ACC112 (cell line): ENCODE measurements around the gene EVA1C.
A peak's percentile ranks its signal among the peaks of the same experiment; 100 is the strongest.
"Not testable (repeated sequence)": the region's sequence is repeated elsewhere in the genome, so short reads cannot be mapped to it uniquely, and the experiment has no call there.

Experiments
- H2AFZ ChIP-seq: fragments of 200-600 bp; sonication (generic); one replicate; pipeline ENCODE4 v1.6.0; 2017; ENCODE audit warnings: antibody characterized with exemption, low read length; ENCODE audit not compliant: unreplicated experiment
- H3K27ac ChIP-seq: fragments of 200-600 bp; sonication (generic); 2 replicates; pipeline ENCODE4 v1.5.1; 2014; ENCODE audit warnings: low read depth, mild to moderate bottlenecking, antibody characterized with exemption, low read length, moderate library complexity
- H3K27me3 ChIP-seq: fragments of 200-600 bp; sonication (generic); 2 replicates; pipeline ENCODE4 v1.6.1; 2014; ENCODE audit warnings: mild to moderate bottlenecking, antibody characterized with exemption, low read length, moderate library complexity, mixed read lengths; ENCODE audit not compliant: insufficient read depth
- H3K36me3 ChIP-seq: fragments of 200-600 bp; sonication (generic); 2 replicates; pipeline ENCODE4 v1.6.1; 2016; ENCODE audit warnings: mild to moderate bottlenecking, antibody characterized with exemption, low read length, moderate library complexity, mixed read lengths; ENCODE audit not compliant: insufficient read depth
- H3K4me1 ChIP-seq: fragments of 200-600 bp; sonication (generic); one replicate; pipeline ENCODE4 v1.6.1; 2016; ENCODE audit warnings: low read length, mixed read lengths; ENCODE audit not compliant: insufficient read depth, unreplicated experiment, control insufficient read depth
- H3K4me3 ChIP-seq: fragments of 200-600 bp; sonication (generic); 2 replicates; pipeline ENCODE4 v1.5.1; 2014; ENCODE audit warnings: mild to moderate bottlenecking, low read depth, low read length
- H3K79me2 ChIP-seq: fragments of 200-600 bp; sonication (generic); one replicate; pipeline ENCODE4 v1.6.0; 2016; ENCODE audit warnings: low read length; ENCODE audit not compliant: control insufficient read depth, unreplicated experiment, insufficient read depth

Gene EVA1C

GRCh38 chr21:32424674-32425073, 12.2 kb downstream of the EVA1C start:
- Histone ChIP-seq H3K27ac (peak overlapping the region; percentile 82), H3K27me3 (no peaks in the 10 kb centered on the region), H3K36me3 (peaks cover 13% of the 10 kb centered on the region), H3K79me2 (peaks cover 61% of the 10 kb centered on the region), H3K4me1 (peaks cover 52% of the 10 kb centered on the region), H2AFZ (no peak overlapping the region), H3K4me3 (no peak overlapping the region)

GRCh38 chr21:32425628-32426027, 13.1 kb downstream of the EVA1C start:
- Histone ChIP-seq H2AFZ (no peak overlapping the region), H3K79me2 (peaks cover 57% of the 10 kb centered on the region), H3K36me3 (peaks cover 16% of the 10 kb centered on the region), H3K27ac (peak overlapping the region; percentile 79; the same call in 1 of the 2 replicates), H3K4me1 (peaks cover 52% of the 10 kb centered on the region), H3K27me3 (no peaks in the 10 kb centered on the region), H3K4me3 (no peak overlapping the region)

- H3K27ac ChIP-seq = peak overlapping the region; percentile 79; the same call in 1 of the 2 replicates
- peaks cover 52% of the 10 kb centered on the region for H3K4me1 ChIP-seq
- peaks cover 54% of the 10 kb centered on the region for H3K79me2 ChIP-seq
- H3K4me3 ChIP-seq = no peak overlapping the region
- no peak overlapping the region for H2AFZ ChIP-seq
- H3K27me3 ChIP-seq = no peaks in the 10 kb centered on the region
- H3K36me3 ChIP-seq = peaks cover 15% of the 10 kb centered on the region
Observed at GRCh38 chr21:32426066-32426465, 13.6 kb downstream of the EVA1C start.

DNA sequence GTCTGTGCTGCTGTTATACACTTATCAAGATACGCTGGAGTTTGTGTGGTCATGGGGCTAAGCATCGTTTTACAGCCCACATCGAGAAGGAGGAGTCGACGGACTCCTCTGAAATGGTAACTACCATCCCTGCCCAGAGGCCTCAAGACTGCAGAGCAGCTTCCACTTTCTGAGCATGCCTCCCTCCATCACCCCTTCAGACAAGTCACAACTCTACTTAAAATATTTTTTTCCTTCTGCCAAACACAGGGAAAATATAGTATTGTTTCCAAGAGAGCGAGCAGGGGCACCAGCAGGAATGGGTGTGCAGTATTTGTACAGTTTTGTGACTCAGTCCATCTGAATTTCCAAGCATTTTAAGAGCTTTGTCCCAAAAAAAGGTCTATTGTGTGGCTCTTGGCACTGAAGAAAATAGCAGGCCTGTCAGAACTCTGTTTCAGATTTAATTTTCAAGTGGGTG, 14.1 kb downstream of the EVA1C start:
- no peak overlapping the region for H2AFZ ChIP-seq
- peaks cover 52% of the 10 kb centered on the region for H3K4me1 ChIP-seq
- no peaks in the 10 kb centered on the region for H3K27me3 ChIP-seq
- peaks cover 10% of the 10 kb centered on the region for H3K36me3 ChIP-seq
- peak overlapping the region; percentile 79 for H3K27ac ChIP-seq
- peaks cover 49% of the 10 kb centered on the region for H3K79me2 ChIP-seq
- H3K4me3 ChIP-seq = peak overlapping the region; percentile 29; the same call in 1 of the 2 replicates

GRCh38 chr21:32427958-32428623, 15.6 kb downstream of the EVA1C start:
- peaks cover 51% of the 10 kb centered on the region for H3K79me2 ChIP-seq
- no peak overlapping the region for H3K4me3 ChIP-seq
- H2AFZ ChIP-seq = no peak overlapping the region
- no peaks in the 10 kb centered on the region for H3K27me3 ChIP-seq
- H3K27ac ChIP-seq = peak overlapping the region; percentile 13; the same call in 1 of the 2 replicates
- H3K36me3 ChIP-seq = peaks cover 6% of the 10 kb centered on the region; the same call in 1 of the 2 replicates
- peaks cover 50% of the 10 kb centered on the region for H3K4me1 ChIP-seq

- not testable (repeated sequence) for H2AFZ ChIP-seq, H3K4me1 ChIP-seq, H3K27ac ChIP-seq, H3K36me3 ChIP-seq, H3K27me3 ChIP-seq, H3K4me3 ChIP-seq
- peaks cover 21% of the 10 kb centered on the region for H3K79me2 ChIP-seq
Observed at GRCh38 chr21:32432982-32433660, 20.6 kb downstream of the EVA1C start.

GRCh38 chr21:32437729-32438128, 25.2 kb downstream of the EVA1C start:
- Histone ChIP-seq H3K27ac (no peak overlapping the region), H3K4me3 (no peak overlapping the region)

GRCh38 chr21:32442566-32443318, 30.2 kb downstream of the EVA1C start:
- H3K36me3 ChIP-seq = no peaks in the 10 kb centered on the region
- peaks cover 11% of the 10 kb centered on the region for H3K4me1 ChIP-seq
- H3K4me3 ChIP-seq = no peak overlapping the region
- H3K27ac ChIP-seq = peak overlapping the region; percentile 81
- H2AFZ ChIP-seq = no peak overlapping the region
- peaks cover 9% of the 10 kb centered on the region for H3K79me2 ChIP-seq
- H3K27me3 ChIP-seq = no peaks in the 10 kb centered on the region

More at GRCh38 chr21:32437729-32438128, 25.2 kb downstream of the EVA1C start:
- no peaks in the 10 kb centered on the region for H3K36me3 ChIP-seq
- peaks cover 5% of the 10 kb centered on the region for H3K4me1 ChIP-seq
- H3K79me2 ChIP-seq = peaks cover 14% of the 10 kb centered on the region
- H2AFZ ChIP-seq = no peak overlapping the region
- no peaks in the 10 kb centered on the region for H3K27me3 ChIP-seq

GRCh38 chr21:32445101-32445500, 32.6 kb downstream of the EVA1C start:
- H3K27ac ChIP-seq = no peak overlapping the region
- peaks cover 14% of the 10 kb centered on the region for H3K79me2 ChIP-seq
- no peaks in the 10 kb centered on the region for H3K36me3 ChIP-seq
- H3K4me3 ChIP-seq = no peak overlapping the region
- no peak overlapping the region for H2AFZ ChIP-seq
- no peaks in the 10 kb centered on the region for H3K27me3 ChIP-seq
- H3K4me1 ChIP-seq = peaks cover 21% of the 10 kb centered on the region

DNA sequence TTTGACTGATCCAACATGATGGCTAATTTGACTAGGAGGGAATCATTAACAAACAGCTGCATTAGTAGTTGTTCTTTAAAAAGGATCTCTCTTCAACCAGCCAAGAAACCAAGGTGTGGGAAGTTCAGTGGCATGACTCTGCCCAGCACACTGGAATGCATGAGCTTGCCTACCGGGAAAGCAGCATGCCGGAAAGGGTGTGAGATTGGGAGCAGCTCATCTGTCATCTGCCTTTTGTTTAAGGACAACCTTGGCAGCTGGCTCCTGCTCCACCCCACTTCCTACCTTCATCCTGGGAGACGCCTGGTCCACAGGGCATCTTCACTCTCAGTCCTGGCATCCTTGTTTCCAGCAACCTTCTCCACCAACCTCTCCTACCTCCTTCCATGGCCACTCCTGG, 33.9 kb downstream of the EVA1C start:
- not testable (repeated sequence) for H3K36me3 ChIP-seq, H3K4me3 ChIP-seq, H2AFZ ChIP-seq, H3K27ac ChIP-seq, H3K27me3 ChIP-seq
- Histone ChIP-seq H3K79me2 (peaks cover 15% of the 10 kb centered on the region), H3K4me1 (peaks cover 34% of the 10 kb centered on the region)
